ENCODE measurements around the gene RGS10.

The RGS10 gene

DNA sequence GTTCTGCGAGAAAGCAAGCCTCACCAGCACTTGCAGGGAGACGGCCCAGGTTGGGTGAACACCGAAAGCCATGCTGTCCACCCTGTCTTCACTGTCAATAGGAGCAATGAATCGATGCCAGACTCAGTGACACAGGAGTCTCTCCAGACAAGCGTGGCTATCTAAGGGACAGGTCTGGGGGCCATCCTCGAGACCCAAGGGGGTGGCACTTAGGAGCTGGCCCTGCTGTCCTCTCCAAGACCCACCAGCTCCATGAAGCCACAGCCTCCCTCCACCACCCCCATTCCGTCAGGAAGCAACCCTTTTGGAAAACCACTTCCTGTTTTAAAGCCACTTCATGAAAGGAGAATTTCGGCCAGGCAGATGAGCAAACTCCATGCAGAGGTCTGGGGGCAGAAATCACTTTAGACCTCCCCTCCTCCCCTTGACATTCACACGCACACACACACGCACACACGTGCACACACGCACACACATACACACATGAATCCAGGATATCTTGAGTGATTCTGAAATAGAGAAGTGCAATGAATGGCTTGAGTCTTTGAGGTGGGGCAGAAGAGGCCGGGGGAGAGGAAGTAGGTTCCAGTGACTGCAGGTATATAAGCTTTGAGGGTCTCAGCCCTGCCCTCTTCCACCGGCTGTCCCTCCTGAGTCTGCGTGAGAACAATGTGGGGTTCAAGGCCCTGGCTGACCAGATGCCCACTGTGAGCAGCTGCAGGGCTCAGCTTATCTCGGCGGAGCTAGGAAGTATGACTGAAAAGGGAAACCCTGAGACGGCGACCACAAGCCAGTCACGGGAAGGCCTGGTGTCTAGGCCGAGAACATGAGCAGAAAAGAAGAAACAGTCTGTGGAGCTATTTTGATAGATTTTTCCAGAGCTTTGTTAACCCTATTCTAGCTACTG, 25.0 kb downstream of the RGS10 start:
- DNase-seq = no peak

- no peak for DNase-seq
Measured at GRCh38 chr10:119516381-119517234, 25.9 kb downstream of the RGS10 start.

DNA sequence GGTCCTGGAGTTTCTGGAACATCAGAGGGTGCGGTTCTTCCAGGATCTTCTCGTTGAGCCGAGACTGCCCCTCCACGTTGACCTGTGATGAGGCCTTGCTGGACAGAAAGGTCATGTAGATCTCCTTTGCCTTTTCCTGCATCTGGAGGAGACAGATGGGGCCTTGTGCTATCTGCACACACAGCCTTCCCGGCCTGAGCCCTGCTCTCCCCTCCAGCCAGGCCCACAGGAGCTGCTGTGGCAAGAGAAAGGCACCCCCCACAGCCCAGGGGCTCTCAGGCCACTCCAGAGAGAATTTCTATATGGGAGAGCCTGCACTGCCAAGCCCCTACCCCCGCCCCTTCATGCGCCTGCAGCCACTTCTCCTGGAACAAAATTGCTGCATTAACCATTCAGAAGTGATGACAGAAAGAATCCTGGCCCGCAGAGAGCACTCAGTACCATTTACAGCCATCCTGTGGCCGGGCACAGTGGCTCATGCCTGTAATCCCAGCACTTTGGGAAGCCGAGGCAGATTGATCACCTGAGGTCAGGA, 26.9 kb downstream of the RGS10 start:
- DNase-seq = no peak

DNA sequence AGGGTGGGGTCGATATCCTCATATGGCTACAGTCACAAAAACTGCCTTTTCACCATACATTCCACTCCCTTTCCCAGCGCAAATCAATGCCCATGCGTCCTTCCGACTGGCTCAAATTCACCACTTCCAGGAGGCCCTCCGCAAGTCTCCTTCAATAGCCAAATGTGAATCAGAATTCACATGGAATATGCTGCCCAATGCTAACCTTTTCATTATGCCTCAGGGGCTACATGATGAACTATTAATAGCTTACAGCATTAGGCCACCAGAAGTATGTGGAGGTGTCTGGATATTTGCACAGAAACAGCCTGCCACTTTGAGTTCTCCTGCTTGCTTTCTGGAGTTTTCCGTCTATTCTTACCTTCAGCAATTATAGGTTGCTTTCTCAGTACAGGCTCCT, 27.7 kb downstream of the RGS10 start:
- DNase-seq = no peak

DNA sequence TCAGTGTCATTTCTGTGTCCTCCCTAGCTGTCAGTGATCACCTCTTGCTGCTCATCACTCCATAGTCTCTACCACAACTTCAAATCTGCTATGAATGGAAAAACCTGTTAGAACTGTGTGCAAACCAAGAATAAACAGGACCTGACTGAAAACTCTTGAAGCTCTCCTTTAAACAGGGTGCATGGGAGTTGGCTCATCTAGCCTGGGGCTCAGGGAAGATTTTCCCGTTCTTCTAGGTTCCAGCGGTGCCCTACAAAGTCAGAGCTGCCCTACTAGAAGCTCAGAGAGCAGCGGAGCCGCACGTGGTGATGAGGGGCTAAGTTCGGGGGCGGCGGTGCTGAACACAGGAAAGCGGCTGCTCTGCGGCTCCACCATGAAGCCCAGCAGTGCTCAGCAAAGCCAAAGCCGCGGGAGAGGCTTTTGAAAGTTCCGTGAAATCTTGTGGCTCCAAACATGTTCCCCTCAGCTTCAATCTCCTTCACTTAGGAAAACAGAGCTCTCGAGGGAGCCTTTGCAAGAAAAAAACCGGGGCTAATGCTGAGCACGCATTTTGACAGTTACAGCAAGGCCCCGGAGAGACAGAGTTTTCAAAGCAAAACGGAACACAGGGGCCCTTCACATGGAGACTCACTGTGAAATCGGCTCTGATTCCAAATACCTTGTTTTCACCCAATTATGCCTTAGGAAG, 30.5 kb downstream of the RGS10 start:
- no peak for DNase-seq

DNA sequence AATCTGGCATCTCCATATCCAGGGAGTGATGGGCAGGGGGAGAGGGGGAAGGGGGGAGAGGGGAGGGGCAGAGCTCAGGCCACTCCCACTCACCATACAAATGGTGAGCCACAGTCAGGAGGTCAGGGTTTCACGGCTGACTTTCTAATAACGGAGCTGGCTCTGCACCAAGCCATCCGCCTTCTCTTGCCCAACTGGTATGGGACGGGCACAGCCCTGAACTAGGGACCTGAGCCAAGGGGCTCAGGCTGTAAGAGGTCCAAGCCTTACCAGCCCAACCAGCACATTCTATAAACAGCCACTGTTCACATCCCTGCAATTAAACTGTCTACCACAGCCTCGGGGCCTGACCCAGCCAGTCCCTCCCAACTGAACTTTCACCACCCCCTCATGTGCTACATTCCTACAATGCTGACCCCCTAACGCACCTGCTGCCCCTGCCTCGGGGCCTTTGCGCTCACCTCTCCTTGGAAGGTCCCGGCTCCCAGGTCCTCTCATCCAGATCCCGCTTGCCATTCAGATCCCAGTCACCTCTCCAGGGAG, 32.5 kb downstream of the RGS10 start:
- DNase-seq = no peak

GRCh38 chr10:119507115-119507514, 35.4 kb downstream of the RGS10 start:
- DNase-seq = no peak

- DNase-seq = no peak
Measured at GRCh38 chr10:119505588-119506315, 36.8 kb downstream of the RGS10 start.

DNA sequence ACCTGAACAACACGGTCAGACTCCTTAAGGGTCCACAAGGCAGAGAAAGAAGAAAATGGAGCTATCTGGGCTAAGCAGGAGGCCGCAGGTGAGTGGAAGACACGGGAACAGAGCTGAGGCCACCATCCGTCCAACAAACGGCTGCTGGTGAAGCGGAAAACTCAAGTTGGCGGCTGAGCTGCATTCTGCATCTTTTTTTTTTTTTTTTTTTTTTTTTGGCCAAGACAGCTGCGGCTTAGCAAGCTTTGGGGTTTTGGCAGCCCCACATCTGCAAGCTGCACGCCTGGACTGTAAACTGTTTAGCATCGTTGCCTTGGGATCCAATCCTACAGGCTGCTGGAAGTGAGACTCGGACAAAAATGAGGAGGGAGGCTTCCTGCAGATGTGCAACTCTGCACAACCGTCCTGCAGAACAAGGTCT, 37.4 kb downstream of the RGS10 start:
- no peak for DNase-seq

- DNase-seq = no peak
Measured at GRCh38 chr10:119504651-119505050, 37.9 kb downstream of the RGS10 start.

GRCh38 chr10:119503821-119504220, 38.7 kb downstream of the RGS10 start:
- DNase-seq = no peak

GRCh38 chr10:119502618-119503155, 39.8 kb downstream of the RGS10 start:
- DNase-seq = no peak

DNA sequence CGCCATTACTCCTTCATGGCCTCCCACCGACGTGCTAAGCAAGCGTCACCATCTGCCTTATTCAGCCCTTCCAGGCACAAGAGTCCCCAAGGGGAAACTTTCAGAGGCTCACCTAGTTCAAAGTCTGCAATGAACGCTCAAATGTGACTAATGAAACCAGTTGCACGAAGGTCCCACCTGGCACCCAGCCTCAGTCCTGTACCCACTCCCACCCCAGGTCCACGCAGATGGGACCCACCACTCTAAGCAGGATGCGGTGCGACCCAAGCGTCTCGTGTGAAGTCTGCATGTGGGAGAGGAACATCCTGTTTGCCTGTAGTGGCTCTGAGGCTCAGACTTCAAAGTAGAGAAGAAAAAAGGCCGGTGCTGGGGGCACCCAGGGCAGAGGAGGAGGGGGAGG, 40.3 kb downstream of the RGS10 start:
- DNase-seq = no peak

DNA sequence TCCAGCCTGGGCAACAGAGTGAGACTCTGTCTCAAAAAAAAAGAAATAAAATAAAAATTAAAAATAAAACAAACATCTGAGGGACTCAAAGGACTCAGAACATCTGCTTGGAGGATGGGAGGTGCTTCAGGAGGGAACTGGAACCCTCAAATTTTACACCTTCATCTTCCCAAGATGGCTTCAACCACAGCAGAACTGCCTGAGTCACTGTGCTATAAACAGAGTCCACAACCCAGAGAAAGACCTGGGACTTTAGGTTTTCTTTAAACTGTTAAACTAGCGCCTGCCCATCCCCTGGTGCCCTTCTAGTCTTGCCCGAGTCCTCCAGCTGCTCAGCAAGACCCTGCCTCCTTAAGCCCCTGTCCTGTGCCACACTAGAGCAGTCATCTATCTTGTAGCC, 40.8 kb downstream of the RGS10 start:
- no peak for DNase-seq

- DNase-seq = no peak
Measured at GRCh38 chr10:119500821-119501220, 41.7 kb downstream of the RGS10 start.

GRCh38 chr10:119500123-119500795, 42.3 kb downstream of the RGS10 start:
- no peak for DNase-seq

DNA sequence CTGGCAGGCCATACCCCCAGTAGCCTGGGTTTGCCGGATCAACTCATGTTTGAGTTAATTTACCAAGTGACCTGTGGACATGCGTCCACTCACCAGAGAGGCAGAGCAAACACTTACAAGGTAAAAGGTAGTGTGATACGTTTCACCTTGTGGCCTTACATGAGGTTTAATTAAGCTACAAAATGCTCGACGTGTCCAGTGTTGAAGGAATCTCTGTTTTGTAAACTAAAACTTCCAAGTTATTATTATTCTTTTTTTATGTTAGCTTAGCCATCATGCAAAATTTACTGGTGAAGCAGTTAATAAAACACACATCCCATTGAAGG, 42.9 kb downstream of the RGS10 start:
- no peak for DNase-seq

DNA sequence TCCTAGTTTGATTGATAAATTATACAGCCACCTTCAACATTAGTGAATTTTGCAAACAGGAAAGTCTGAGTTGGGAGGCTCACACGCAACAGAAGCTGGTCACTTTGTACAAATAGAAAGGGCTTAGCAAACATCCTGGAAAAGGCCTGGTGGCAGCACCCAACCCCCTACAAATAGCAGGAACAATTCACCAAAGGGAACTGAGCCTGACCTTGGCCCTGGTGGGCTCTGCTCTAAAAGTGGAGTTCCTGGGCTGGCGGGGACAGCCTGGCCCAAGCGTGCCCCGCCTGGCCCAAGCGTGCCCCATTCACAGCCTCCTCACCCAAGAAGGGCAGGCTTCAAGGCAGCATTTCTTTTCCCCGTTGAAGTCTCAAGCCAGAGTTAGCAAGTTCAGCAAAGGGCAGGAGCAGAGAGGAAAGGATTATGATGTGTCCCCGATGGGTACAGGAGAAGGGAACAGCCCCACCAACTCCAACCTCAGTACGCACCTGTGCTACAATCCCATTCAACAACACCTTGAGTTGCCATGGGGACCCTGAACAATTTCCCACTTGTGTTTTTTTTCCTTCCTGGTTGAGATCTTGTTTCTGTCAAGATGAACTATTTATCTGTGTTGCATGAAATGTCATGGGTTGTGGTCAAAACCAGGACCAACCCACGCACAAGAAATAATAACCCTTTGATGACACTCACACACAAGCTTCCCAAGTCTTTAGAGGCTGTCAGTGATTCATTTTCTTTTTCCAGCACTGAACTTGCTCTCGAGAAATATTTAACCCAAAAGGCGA, 43.4 kb downstream of the RGS10 start:
- no peak for DNase-seq

DNA sequence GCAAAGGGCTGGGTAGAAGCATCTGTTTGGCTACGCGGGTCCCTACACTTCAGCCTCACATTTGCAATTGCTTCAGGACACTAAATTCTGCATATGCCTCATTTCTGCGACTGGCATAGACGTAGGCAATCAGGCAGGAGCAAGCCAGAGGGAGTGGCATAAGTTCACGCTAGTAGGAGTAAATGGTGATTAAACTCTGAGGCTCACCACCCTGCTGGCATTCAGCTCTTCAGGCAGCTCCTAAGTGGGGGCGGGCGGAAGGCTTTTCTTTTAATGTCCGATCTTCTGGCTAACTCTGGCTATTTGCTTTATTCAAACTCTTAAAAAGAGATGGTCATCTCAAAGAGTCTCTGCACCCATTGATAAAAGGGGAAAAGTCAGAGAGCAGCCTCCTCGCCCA, 45.3 kb downstream of the RGS10 start:
- DNase-seq = no peak

DNA sequence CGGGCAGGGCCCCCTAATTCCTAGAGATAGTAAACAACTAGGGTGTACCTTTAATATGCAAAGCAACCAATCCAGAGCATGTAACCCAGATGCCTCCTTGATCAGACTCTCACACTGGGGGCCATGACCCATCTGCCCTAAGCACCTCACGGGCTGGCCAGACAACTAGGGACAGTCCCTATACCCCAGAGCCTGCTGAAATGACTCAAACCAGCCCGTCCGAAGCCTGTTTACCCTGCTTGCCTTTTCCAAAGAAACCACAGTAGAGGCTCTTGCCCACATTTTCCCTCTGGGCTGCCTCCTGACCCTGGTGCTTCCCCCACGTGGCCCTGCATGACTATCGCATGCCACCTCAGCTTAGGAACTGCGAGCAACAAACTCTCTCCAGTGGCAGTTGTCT, 46.2 kb downstream of the RGS10 start:
- DNase-seq = no peak

- no peak for DNase-seq
Measured at GRCh38 chr10:119495545-119495944, 47.0 kb downstream of the RGS10 start.

Data from NCI-H526 treated with DMSO at 0.1 percent for 48 hours (cell line).